D721Med (cell line): ENCODE data around the gene PLA2G4F.

ENCODE experiments used
- DNase-seq: peaks from one replicate; pipeline ENCODE4 v3.0.0; 2011; ENCODE audit warnings: low spot score; ENCODE audit not compliant: insufficient read length
- FAIRE-seq: peaks from 2 replicates; lab custom pipeline; 2011; peaks lifted over from hg19 to GRCh38; lab: Jason Lieb, UNC
- TF ChIP-seq, protein P1 (sequence below): IDR thresholded peaks from 2 replicates; pipeline ENCODE4 v1.5.1; 2012; ENCODE audit warnings: mild to moderate bottlenecking, control low read depth; ENCODE audit not compliant: insufficient read depth; ENCODE audit errors: missing control alignments

The PLA2G4F gene

DNA sequence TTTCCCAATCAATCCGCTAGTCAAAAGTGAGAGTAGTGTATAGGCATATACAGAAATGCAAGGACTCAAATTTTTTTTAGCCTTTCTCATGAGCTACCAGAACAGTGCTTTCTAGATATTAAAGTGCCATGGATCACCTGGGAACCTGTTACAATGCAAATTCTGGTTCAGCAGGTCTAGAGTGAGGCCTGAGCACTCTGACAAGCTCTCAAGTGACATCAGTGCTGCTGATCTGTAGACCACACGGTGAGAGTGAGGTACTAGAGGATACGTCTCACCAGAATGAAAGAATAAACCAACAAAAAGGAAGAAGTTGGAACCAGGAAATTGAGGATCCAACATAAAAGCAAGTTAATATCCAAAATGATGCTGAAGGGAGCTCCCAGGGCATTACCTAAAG lies 46.1 kb downstream of the PLA2G4F start:
- DNase-seq, result no peak
- no peak for FAIRE-seq
- TF ChIP-seq, protein P1, sequence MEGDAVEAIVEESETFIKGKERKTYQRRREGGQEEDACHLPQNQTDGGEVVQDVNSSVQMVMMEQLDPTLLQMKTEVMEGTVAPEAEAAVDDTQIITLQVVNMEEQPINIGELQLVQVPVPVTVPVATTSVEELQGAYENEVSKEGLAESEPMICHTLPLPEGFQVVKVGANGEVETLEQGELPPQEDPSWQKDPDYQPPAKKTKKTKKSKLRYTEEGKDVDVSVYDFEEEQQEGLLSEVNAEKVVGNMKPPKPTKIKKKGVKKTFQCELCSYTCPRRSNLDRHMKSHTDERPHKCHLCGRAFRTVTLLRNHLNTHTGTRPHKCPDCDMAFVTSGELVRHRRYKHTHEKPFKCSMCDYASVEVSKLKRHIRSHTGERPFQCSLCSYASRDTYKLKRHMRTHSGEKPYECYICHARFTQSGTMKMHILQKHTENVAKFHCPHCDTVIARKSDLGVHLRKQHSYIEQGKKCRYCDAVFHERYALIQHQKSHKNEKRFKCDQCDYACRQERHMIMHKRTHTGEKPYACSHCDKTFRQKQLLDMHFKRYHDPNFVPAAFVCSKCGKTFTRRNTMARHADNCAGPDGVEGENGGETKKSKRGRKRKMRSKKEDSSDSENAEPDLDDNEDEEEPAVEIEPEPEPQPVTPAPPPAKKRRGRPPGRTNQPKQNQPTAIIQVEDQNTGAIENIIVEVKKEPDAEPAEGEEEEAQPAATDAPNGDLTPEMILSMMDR, result no peak

DNA sequence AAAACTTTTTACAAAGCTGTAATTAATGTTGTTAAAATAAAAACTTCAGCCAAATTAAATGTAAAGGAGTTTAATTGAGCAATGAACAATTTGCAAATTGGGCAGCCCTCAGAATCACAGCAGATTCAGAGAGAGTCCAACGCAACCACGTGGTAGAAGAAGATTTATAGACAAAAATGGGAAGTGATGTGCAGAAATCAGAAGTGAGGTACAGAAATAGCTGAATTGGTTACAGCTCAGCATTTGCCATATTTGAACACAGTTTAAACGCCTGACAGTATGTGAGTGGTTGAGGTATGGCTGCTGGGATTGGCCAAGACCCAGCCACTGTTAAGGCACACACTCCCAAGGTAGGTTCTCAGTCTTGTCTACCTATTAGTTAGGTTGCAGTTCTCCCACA lies 47.6 kb downstream of the PLA2G4F start:
- TF ChIP-seq, protein P1, result no peak
- DNase-seq (no peak), FAIRE-seq (no peak)

DNA sequence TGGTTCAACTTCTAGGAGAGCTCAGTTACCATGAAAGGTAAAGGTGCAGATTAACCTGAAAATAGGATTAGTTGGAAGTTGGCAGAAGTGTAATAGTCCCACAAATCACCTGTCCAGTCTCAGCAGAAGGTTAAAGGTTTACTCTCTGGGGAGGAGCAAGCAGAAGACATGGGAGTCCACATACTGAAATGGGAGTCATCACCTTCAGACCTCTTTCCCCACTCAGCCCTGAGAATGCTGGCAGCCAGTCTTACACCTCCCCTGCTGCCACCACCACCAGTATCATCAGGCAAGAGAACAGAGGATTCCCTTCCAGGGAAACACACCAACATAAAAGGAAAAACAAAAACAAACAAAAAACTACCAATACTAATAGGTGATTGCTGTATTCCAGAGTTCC lies 48.2 kb downstream of the PLA2G4F start:
- FAIRE-seq, result no peak
- TF ChIP-seq, protein P1, result no peak

DNA sequence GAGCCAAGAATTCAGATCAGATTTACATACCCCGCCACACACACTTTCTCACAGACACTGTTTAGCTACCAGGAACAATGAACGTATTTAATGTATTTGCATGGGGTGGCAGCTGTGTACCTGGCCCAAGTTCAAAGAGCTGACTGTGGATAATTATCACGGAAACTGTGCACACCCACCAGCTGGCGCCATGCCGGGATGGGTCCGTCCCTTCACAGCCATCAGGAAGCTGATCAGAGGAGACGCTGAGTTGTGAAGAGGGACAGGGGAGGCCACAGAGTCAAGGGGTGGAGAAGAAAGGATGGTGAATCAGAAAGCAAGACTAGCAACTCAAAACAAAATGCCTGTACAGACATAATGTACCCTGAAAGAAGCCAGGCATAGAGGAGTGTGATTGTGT lies 49.0 kb downstream of the PLA2G4F start:
- no peak for DNase-seq
- FAIRE-seq, result no peak
- TF ChIP-seq, protein P1, result no peak

More for the DNA sequence above, 48.2 kb downstream of the PLA2G4F start:
- no peak for DNase-seq

DNA sequence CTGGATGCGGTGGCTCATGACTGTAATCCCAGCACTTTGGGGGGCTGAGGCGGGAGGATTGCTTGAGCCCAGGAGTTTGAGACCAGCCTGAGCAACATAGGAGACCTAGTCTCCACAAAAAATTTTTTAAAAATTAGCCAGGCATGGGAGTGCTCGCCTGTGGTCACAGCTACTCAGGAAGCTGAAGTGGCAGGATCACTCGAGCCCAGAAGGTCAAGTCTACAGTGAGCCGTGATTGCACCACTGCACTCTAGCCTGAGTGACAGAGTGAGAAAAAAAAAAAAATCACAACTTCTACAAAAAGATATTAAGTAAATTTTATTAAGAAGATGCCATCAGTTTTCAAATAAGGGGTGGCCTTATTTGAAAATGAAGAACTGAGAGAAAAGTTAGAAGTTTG lies 50.1 kb downstream of the PLA2G4F start:
- DNase-seq, result no peak
- TF ChIP-seq, protein P1, result no peak
- no peak for FAIRE-seq

DNA sequence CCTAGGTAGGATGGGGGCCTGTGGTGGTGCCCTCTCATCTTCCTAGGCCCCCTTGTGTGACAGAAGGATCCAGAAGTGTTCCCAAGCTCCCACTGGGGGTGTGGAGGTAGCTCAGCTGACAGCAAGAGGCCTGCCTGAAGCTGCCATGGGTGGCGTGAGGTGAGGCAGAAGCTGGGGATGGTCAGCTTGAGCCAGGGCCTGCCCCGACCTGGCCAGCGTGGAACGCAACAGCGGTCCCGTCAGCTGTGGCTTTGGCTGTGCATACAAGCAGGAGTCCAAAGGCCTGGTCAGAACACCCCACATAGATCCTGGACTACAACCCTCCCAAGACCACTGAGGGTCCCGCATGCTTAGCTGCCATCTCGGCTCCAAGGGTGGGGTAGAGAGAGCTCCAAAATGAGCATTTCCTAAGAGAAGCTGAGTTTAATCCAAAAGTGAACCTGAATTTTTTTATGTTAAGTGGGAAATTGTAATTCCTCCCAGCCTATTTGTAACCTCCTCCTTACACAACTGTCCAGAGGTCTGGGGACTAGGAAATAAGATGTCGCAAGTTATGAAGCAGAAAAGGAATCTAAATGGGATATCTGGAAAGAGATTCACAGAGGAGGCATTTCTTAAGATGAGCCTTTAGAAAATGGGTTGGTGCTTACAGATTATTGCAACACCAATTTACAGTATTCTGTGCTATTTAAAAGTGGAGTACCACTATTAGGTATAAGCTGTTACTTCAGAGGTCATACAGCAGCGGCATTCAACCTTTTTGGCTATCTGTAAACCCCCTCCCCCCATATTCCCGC lies 52.1 kb downstream of the PLA2G4F start:
- FAIRE-seq (no peak), DNase-seq (no peak)
- TF ChIP-seq, protein P1, result no peak

DNA sequence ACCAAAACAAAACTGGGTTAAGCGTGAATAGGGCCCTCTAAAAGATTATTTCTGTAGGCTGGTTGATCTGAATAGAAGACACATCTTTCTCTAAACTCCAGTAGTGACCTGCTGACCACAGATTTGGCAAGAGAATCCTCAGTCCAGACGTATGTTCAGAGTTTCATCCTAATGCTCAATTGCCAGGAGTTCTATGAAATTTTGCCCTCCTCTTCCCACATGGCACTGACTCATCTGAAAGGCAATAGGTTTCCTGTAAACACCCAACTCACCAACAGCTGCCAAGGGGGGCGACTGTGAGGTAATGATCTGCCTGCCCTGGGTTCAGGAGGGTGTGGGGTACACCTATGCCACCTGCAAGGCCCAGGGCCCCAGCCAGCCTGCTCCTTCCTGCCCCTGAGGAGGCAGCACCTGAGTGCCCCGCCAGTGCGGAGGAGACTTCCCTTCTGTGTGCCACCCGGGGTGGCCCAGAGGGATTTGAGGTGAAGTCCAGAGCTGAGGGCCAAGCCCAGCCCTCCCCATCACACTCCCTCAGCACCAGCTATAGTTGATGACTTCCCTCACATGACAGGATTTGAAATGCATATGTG lies 53.7 kb downstream of the PLA2G4F start:
- DNase-seq, result no peak

More for the DNA sequence above, 53.7 kb downstream of the PLA2G4F start:
- FAIRE-seq, result no peak
- TF ChIP-seq, protein P1, result no peak
